ENCODE data around the gene DUSP5.
A peak's percentile ranks its signal among the peaks of the same experiment; 100 is the strongest.

DUSP5 gene, protein sequence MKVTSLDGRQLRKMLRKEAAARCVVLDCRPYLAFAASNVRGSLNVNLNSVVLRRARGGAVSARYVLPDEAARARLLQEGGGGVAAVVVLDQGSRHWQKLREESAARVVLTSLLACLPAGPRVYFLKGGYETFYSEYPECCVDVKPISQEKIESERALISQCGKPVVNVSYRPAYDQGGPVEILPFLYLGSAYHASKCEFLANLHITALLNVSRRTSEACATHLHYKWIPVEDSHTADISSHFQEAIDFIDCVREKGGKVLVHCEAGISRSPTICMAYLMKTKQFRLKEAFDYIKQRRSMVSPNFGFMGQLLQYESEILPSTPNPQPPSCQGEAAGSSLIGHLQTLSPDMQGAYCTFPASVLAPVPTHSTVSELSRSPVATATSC

DNA sequence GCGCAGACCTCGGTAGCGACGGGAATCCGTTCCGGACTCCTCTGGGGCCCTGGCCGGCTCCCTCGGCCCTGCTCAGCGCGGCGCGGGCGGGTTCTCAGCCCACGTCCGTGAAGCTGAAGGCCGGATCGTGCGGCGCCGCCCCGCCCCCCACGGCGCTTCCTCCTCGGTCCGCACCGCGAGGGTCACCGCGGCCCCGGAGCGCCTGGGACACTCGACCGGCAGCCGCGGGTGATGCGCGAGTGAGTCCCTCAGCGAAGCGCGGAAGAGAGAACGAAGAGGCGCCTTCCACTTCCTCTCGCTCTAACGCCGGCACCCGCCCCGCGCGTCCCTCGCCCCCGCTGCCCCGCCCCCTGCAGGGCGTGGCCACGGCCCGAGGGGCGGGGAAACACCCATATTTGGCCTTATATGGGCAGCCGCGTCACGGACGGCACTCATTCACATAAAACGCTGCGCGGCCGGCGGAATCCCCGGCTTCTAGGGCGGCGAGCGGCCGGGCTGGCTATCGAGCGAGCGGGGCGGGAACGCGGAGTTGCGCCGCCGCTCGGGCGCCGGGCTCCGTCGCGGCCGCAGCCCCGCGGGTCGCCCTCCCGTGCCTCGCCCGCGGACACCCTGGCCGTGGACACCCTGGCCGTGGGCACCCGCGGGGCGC is at the start of gene DUSP5:
Gene DUSP5, plus strand, starts transcription at position 470 of the 649 bp plus-strand sequence. CDS start 215 bp downstream, outside the sequence.
- peak within 1 kb of the TSS; percentile 82 to 83 for H3K4me3 ChIP-seq (replicated peaks in 1 of 2; ENCODE audit: low read depth in 2 of 2, low read length in 2 of 2)
- TF ChIP-seq, protein P1, sequence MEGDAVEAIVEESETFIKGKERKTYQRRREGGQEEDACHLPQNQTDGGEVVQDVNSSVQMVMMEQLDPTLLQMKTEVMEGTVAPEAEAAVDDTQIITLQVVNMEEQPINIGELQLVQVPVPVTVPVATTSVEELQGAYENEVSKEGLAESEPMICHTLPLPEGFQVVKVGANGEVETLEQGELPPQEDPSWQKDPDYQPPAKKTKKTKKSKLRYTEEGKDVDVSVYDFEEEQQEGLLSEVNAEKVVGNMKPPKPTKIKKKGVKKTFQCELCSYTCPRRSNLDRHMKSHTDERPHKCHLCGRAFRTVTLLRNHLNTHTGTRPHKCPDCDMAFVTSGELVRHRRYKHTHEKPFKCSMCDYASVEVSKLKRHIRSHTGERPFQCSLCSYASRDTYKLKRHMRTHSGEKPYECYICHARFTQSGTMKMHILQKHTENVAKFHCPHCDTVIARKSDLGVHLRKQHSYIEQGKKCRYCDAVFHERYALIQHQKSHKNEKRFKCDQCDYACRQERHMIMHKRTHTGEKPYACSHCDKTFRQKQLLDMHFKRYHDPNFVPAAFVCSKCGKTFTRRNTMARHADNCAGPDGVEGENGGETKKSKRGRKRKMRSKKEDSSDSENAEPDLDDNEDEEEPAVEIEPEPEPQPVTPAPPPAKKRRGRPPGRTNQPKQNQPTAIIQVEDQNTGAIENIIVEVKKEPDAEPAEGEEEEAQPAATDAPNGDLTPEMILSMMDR (IDR thresholded peaks at IDR 0.05; ENCODE audit: low read depth, low read length) = no peak
- peak; percentile 96 to 97 for DNase-seq (ENCODE audit: low read depth in 2 of 2)

DNA sequence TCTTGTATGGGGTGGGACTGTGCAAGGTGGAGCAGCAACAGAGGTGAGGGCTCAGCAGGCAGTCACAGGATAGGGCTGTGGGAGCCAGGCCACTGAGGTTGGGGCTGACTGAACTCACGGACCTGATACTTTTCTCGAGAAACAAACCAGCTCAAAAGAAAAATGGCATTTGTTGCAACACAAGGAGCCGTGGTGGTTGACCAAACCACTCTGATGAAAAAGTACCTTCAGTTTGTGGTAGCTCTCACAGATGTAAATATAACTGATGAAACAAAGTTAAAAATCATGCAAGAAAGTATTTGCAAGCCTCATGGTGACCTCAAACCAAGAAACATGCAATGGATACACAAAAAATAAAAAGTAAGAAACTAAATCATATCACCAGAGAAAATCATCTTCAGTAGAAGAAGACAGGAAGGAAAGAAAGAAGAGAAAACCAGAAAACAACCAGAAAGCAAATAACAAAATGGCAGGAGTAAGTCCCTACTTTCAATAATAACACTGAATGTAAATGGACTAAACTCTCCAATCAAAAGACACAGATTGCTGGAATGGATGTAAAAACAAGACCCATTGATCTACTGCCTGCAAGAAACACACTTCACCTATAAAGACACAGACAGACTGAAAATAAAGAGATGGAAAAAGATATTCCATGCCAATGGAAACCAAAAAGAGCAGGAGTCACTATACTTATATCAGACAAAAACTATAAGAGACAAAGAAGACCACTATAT is 48.9 kb upstream of the DUSP5 start:
- TF ChIP-seq, protein P1 (IDR thresholded peaks at IDR 0.05; ENCODE audit: low read depth, low read length) = no peak
- no peak overlapping the region for H3K4me3 ChIP-seq (replicated peaks in 1 of 2; ENCODE audit: low read depth in 2 of 2, low read length in 2 of 2)
- no peak for DNase-seq (ENCODE audit: low read depth in 2 of 2)

DNA sequence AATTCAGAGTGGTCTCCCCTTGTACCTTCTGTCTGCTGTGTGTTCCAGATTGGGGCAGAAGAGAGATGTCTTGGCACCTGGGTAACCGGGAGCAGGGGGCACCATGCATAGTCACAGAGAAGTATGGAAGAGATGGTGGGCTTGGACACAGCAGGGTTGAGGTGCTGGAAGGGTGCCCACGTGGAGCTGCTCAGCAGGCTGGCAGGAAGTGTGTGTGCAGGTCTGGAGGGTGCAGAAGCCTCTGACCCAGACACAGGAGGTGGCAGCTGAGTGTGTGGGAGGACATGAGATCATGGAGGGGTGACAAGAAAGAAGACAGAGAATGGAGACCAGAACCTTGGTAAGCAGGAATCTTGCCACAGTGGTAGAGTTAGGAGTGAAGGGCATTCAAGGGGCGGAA is 42.3 kb upstream of the DUSP5 start:
- DNase-seq (ENCODE audit: low read depth in 2 of 2) = no peak
- H3K4me3 ChIP-seq (replicated peaks in 1 of 2; ENCODE audit: low read depth in 2 of 2, low read length in 2 of 2) = no peak overlapping the region
- TF ChIP-seq, protein P1 (IDR thresholded peaks at IDR 0.05; ENCODE audit: low read depth, low read length) = no peak

DNA sequence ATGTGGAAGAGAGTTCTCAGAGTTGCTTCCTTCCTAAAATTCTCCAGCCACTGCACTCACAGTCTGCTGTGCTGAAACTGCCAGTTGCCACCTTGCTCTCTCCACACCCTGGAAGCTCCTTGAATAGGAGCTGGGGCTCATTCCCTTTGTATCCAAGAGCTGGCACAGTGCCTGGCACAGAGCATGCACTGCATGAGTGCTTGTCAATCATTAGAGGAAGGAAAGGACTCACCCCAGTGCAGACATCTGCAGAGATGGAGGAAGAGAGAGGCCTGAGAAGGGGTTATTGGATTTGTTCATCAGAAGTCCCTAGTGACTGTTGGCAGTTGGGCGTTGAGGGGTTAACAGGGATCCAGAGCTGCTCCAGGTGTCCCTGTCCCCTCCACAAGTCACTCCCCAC is 41.7 kb upstream of the DUSP5 start:
- no peak for DNase-seq (ENCODE audit: low read depth in 2 of 2)

DNA sequence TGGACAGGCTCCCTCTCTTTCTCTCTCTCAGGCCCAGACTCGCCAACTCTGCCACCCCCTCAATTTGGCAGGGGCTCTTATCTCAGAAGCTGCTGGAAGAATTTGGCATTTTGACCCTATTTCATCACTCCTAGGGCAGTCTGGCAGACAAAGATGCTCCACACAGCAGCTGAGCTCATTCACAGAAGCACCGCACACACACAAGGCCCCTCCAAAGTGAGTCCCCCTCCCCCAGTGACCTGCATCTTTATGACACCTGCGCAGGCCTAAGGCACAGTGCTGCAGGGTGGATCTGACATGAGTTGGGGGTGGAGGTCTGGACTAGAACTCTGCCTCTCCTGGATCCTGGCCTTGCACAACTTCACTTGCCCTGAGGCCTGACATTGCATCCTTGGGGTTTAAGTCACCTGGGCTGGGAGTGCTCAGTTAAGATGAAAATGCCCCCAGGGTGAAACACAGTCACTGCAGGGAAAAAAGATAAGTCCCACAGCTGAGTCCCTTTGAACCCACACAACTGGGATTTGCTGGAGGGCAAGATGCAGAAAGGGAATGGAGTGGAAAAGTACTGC is 41.1 kb upstream of the DUSP5 start:
- TF ChIP-seq, protein P1 (IDR thresholded peaks at IDR 0.05; ENCODE audit: low read depth, low read length) = no peak
- peak in 1 of 2 donors; percentile 72 for DNase-seq (ENCODE audit: low read depth in 2 of 2)
- no peak overlapping the region for H3K4me3 ChIP-seq (replicated peaks in 1 of 2; ENCODE audit: low read depth in 2 of 2, low read length in 2 of 2)

More for the DNA sequence above, 41.7 kb upstream of the DUSP5 start:
- no peak overlapping the region for H3K4me3 ChIP-seq (replicated peaks in 1 of 2; ENCODE audit: low read depth in 2 of 2, low read length in 2 of 2)
- TF ChIP-seq, protein P1 (IDR thresholded peaks at IDR 0.05; ENCODE audit: low read depth, low read length) = no peak

DNA sequence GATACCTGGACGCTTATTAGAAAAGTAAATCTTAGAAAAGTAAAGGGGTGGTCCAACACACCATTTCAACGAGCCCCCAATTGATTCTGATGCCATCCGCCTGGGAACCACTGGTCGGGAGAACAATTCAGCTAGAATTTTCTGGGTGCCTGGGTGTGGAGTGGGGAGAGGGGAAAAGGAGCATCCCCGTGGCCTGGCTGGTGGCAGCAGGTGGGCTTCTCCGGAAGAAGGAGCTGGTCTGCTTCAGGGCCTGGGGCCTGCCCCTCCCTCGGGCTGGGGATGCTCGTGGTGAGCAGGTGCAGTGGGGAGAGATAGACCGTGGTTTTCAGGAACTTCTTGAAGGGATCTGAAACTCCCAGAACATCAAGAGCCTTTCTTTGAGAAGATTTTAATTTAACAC is 39.9 kb upstream of the DUSP5 start:
- no peak for DNase-seq (ENCODE audit: low read depth in 2 of 2)
- no peak overlapping the region for H3K4me3 ChIP-seq (replicated peaks in 1 of 2; ENCODE audit: low read depth in 2 of 2, low read length in 2 of 2)
- TF ChIP-seq, protein P1 (IDR thresholded peaks at IDR 0.05; ENCODE audit: low read depth, low read length) = no peak
